ENCODE measurements around the gene TRAPPC14.
"Not testable (repeated sequence)": the region's sequence is repeated elsewhere in the genome, so short reads cannot be mapped to it uniquely, and the experiment has no call there.

DNA sequence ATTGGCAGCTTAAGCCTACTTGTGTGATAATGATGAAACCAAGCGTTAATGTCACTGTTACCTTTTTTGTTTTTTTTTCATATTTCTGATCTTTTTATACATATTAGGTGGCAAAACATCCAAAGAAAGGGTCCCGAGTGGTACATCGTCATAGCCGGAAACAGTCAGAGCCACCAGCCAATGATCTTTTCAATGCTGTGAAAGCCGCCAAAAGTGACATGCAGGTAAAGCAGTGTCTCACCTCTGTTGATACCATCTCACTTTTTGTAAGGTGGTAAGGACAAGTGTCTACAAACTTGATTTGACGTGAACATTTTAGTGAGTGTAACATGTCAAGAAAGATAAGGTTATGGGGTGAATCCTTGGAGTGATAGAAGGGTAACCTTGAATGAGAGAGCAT lies 24.1 kb upstream of the TRAPPC14 start:
- TF ChIP-seq USF2 (IDR thresholded peaks at IDR 0.05; ENCODE audit: low read length); CEBPB (IDR thresholded peaks at IDR 0.05; ENCODE audit: low read depth, low read length); POLR2AphosphoS5 (IDR thresholded peaks at IDR 0.05; ENCODE audit: low read depth, low read length): not testable (repeated sequence)
- TF ChIP-seq, protein P1, sequence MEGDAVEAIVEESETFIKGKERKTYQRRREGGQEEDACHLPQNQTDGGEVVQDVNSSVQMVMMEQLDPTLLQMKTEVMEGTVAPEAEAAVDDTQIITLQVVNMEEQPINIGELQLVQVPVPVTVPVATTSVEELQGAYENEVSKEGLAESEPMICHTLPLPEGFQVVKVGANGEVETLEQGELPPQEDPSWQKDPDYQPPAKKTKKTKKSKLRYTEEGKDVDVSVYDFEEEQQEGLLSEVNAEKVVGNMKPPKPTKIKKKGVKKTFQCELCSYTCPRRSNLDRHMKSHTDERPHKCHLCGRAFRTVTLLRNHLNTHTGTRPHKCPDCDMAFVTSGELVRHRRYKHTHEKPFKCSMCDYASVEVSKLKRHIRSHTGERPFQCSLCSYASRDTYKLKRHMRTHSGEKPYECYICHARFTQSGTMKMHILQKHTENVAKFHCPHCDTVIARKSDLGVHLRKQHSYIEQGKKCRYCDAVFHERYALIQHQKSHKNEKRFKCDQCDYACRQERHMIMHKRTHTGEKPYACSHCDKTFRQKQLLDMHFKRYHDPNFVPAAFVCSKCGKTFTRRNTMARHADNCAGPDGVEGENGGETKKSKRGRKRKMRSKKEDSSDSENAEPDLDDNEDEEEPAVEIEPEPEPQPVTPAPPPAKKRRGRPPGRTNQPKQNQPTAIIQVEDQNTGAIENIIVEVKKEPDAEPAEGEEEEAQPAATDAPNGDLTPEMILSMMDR (IDR thresholded peaks at IDR 0.05; ENCODE audit: control extremely low read depth in 1 of 3, insufficient read depth in 1 of 3, low read depth in 1 of 3, low read length in 3 of 3) = not testable (repeated sequence)

Data from H1 (cell line).